Measurements from ENCODE around the gene RBM15.

The RBM15 gene

GRCh38 chr1:110346690-110347089, 7.5 kb downstream of the RBM15 start:
- in situ Hi-C loops (cut with MboI; ENCODE audit: low sequenced_read_pairs) = no loop called here

GRCh38 chr1:110347182-110347893, 8.2 kb downstream of the RBM15 start:
- in situ Hi-C loops (cut with MboI; ENCODE audit: low sequenced_read_pairs) = no loop called here

- in situ Hi-C loops (cut with MboI; ENCODE audit: low sequenced_read_pairs) = no loop called here
These were observed 8.9 kb downstream of the RBM15 start for GRCh38 chr1:110348050-110348449.

DNA sequence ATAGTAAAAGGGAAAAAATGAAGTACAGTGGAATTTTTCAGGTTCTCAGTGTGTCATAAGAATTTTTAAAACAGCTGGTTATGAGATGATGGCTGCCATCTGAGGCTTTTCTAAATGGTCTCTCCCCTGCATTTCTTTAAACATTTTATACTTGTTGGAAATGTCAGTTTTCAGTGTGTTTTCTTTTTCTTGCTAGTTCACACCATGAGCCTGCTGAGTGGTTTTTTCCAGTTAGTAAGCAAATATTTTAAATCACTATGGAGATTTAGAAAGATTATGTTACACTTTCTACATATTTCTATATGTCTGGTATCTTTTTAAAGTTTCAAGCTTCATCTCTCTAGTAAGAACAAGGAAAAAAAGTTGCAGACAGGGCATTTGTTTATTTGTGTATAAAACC, 9.6 kb downstream of the RBM15 start:
- in situ Hi-C loops (cut with MboI; ENCODE audit: low sequenced_read_pairs) = no loop called here

DNA sequence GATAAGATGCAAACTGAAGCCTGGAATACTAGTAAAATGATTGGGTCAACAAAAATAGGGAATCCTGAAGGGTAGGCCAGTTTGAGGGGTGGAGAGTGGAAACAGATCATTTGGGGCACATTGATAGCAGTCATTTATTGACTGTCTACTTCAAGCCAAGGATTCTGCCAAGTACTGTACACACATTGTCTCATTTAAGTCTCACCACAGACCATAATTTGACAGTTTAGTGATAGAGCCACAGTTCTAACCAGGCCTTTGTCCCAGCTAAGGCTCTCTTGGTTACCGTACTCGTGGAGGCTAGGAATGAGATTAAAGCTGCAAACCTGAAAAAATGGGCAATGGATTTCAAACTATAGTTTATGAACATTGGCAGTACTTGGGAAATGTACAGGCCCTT, 11.2 kb downstream of the RBM15 start:
- in situ Hi-C loops (cut with MboI; ENCODE audit: low sequenced_read_pairs) = no loop called here

DNA sequence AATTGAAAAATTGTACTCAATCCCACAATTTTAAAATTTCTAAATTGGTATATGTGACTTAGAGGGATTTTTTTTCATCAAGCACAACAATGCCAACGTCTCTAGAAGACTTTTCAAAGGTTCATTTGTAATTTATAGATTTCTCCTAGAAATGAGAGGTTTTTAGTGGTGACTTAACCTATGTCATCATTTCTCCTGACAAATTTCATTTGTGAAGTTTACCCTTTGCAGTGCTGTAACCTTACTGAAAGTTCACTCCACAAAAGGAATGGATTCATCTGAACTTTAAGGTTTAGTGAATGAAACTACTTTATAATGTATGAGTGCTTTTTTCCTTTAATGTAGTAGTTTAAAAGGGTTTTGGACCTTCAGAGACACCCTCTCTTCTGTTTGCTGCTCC, 16.1 kb downstream of the RBM15 start:
- in situ Hi-C loops (cut with MboI; ENCODE audit: low sequenced_read_pairs) = no loop called here

- in situ Hi-C loops (cut with MboI; ENCODE audit: low sequenced_read_pairs) = no loop called here
These were observed 17.2 kb downstream of the RBM15 start for GRCh38 chr1:110356379-110356778.

- in situ Hi-C loops (cut with MboI; ENCODE audit: low sequenced_read_pairs) = no loop called here
These were observed 21.3 kb downstream of the RBM15 start for GRCh38 chr1:110360431-110360830.

DNA sequence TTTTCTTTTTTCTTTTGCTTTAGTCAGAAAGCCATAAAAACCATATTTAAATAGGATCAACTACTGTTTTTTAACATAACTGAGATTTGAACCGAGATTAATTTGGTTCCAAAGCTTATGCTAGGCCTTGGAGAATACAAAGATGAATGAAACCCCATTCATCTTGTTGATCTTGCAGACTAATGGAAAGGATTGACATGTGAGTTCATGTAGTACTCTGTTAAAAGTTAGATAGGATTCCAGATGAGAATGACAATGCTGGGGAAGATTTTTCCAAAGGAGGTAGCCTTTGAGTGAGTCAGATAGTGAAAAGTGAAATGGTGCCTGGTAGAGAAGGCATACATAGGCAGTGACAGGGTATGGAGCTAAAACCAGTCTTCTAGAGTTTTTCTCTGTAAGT, 22.7 kb downstream of the RBM15 start:
- in situ Hi-C loops (cut with MboI; ENCODE audit: low sequenced_read_pairs) = no loop called here

GRCh38 chr1:110364221-110364620, 25.0 kb downstream of the RBM15 start:
- in situ Hi-C loops (cut with MboI; ENCODE audit: low sequenced_read_pairs) = no loop called here

DNA sequence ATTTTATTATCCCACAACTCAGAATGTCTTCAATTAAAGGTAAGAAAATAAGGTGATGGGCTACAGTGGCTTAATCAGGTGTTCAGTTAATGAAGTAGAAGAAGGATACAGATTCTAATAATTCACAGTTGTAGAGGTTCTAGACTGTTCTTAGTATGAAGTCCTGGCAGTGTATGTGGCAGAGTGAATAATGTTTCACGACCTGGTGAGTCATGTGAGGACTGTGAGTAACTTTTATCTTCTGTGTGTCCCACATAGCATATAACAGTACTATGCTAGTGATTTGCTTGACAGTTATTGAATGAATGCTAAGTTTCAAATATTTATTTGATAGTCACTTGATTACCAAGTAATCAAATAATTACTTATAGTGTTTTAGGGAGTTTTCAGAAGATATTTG, 31.6 kb downstream of the RBM15 start:
- in situ Hi-C loops (cut with MboI; ENCODE audit: low sequenced_read_pairs) = no loop called here

GRCh38 chr1:110375490-110375889, 36.3 kb downstream of the RBM15 start:
- in situ Hi-C loops (cut with MboI; ENCODE audit: low sequenced_read_pairs) = no loop called here

DNA sequence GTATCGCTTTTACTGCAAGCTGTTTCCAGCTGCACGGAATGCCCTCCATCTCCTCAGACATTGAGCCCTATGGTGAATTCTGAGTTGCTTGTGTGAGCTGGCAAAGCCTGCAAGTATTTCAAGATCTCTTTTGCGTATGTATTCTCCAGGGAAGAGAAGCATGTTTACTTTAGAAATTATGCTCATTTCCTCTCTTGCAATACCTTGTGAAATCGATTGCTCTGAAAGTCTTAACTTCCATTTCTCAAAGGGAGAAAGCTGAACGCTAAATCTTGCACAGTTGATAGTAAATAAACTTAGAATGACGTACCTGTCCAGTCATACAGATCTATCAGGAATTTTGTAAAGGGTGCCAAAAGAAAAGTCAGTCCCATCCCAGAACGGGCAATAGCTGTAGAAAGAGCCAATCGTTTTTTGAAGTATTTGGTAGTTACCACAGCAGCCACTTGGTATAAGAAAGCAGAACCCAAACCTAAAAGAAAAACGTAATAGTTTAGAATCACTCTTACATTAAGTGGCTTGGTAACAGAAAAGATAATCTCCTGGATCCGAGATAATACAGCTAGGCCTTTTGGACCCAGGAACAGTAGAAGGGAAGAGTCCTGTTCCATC, 41.6 kb downstream of the RBM15 start:
- in situ Hi-C loops (cut with MboI; ENCODE audit: low sequenced_read_pairs) = no loop called here

- in situ Hi-C loops (cut with MboI; ENCODE audit: low sequenced_read_pairs) = no loop called here
These were observed 44.2 kb downstream of the RBM15 start for GRCh38 chr1:110383251-110383990.

- in situ Hi-C loops (cut with MboI; ENCODE audit: low sequenced_read_pairs) = no loop called here
These were observed 45.6 kb downstream of the RBM15 start for GRCh38 chr1:110384581-110385321.

- in situ Hi-C loops (cut with MboI; ENCODE audit: low sequenced_read_pairs) = no loop called here
These were observed 46.2 kb downstream of the RBM15 start for GRCh38 chr1:110385369-110385768.

- in situ Hi-C loops (cut with MboI; ENCODE audit: low sequenced_read_pairs) = no loop called here
These were observed 48.0 kb downstream of the RBM15 start for GRCh38 chr1:110387048-110387754.

DNA sequence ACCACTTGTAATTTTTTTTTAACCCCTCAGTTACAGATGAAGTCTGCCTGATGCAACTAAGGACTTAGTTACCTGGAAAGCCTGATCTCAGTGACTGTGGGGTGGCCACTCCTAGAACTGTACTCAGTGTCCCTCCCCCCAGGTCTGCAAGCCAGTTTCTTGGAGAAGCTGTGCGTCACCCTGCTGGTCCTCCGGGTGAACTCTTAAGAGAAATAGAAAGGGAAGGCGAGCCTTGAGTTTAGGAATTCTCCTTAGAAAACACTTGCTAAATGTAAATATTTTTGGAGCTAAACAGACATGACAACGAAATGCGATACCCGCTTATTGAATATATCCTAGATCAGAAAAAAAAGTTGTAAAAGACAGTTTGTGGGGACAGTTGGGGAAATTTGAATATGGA, 50.9 kb downstream of the RBM15 start:
- in situ Hi-C loops (cut with MboI; ENCODE audit: low sequenced_read_pairs) = no loop called here

DNA sequence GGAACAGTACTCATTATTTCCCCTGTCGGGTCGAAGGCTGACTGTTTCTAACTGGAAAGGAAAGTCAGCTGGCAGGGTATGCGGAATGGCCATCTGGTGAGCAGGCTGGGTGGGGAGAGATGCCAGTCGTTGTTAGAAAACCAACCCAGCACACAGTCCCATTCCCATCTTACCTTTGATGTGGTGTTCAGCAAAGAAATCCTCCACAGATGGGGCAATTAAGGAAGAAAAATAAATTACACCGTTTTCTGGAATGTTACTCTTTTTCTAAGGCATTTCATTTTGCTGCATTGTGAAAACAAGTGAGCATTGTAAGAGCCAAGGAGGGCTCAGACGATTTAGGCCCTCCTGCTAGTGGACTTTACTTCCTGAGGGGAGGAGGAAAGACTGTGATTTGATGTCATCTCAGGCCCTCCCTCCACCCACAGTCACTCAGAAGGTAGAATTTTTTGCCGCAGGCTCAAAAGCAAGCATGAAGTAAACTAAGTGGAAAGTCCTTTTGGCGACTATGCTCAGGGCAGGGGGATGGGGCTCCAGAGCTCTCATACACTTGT, 51.6 kb downstream of the RBM15 start, which contains the start of gene SLC16A4:
SLC16A4 (minus strand) TSS at position 335 of the 554 bp plus-strand sequence. CDS start 1,703 bp downstream, outside the sequence.
- in situ Hi-C loops (cut with MboI; ENCODE audit: low sequenced_read_pairs) = no loop called here

GRCh38 chr1:110393286-110393685, 54.1 kb downstream of the RBM15 start:
- in situ Hi-C loops (cut with MboI; ENCODE audit: low sequenced_read_pairs) = no loop called here

Data from hTERT RPE-1 (cell line).